GOT3 (cell line): Measurements from ENCODE around the gene NEUROD2.

Experiments used
- DNase-seq: peaks from one replicate; lab custom pipeline; 2025; ENCODE audit warnings: mixed read lengths; lab: John Stamatoyannopoulos, UW

The NEUROD2 gene

DNA sequence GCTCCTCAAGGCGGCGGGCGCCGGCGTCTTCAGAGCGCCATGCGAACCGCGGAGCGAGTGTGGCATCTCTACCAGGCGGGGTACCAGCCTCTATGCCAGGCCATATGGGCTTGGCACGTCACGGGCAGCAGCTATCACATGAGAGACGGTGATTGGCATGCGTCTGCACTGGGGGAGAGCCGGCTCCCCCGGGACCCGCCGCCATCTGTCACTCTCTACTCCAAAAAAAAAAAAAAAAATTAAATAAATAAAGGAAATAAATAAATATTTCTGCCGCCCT is at the start of gene NEUROD2:
NEUROD2 (minus strand) TSS at position 70 of the 280 bp plus-strand sequence. CDS start 1,321 bp downstream, outside the sequence.
- no peak for DNase-seq

DNA sequence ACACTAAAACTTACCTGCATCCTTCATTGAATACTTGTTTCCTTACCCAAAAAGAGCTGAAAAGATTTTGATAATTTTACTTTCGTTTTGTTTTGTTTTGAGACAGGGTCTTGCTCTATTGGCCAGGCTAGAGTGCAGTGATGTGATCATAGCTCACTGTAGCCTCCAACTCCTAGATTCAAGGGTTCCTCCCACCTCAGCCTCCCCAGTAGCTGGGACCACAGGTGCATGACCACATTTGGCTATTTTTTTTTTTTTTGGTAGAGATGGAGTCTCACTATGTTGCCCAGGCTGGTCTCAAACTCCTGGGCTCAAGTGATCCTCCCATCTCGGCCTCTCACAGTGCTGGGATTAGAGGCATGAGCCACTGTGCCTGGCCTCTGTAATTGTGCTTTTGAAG is 47.4 kb upstream of the NEUROD2 start:
- DNase-seq, result no peak

- DNase-seq, result no peak
Observed at GRCh38 chr17:39653662-39654331, 46.1 kb upstream of the NEUROD2 start.

- DNase-seq, result no peak
Observed at GRCh38 chr17:39653316-39653661, 45.6 kb upstream of the NEUROD2 start.

GRCh38 chr17:39652587-39653315 is 45.0 kb upstream of the NEUROD2 start:
- no peak for DNase-seq

DNA sequence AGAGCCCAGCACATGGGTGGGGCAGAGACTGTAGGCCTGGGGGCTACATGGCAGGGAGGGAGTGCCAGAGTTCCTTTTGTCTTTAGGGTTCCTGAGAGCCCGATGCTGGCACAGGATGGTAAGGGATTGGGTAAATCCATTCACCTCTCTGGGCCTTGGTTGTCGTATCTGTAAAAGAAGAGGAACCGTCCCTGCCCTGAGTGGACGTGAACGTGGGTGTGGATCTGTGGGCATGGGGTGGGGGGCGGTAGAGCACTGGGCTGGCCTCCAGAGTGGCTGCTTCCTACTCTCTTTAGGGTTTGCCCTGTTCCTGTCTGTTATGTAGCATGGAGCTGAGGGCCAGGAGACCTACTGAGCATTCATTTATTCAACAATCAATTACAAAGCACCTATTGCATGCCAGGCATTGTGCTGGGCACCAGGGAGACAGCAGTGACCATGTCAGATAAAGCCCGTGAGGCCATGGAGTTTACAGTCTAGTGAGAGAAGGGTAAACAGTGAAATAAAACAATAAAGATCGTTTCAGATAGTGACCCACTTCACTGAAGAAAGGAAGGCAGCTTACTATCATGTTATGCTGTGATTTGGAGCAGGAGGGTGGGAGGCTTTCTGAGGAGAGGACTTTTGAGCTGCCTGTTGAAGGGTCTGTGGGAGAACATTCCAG is 44.3 kb upstream of the NEUROD2 start:
- DNase-seq, result no peak

DNA sequence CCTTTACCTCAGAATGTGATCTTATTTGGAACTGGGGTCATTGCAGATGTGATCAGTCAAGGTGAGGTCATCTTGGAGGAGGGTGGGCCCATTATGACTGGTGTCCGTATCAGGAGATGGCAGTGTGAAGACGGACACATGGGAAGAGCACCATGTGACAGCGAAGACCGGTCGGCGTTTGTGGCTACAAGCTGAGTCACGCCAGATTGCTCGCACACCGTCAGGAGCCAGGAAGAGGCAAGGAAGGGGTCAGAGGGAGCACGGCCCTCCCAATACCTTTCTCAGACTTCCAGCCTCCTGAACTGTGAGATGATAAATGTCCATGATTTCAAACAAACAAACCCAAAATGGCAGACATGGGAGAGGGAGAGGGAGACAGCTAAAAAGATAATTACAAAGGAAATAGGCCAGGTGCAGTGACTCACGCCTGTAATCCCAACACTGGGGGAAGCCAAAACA is 42.4 kb upstream of the NEUROD2 start:
- no peak for DNase-seq

- no peak for DNase-seq
Observed at GRCh38 chr17:39648616-39649366, 41.1 kb upstream of the NEUROD2 start.

- no peak for DNase-seq
Observed at GRCh38 chr17:39647256-39647655, 39.5 kb upstream of the NEUROD2 start.

- DNase-seq, result no peak
Observed at GRCh38 chr17:39643271-39643670, 35.6 kb upstream of the NEUROD2 start.

- DNase-seq, result no peak
Observed at GRCh38 chr17:39642291-39643074, 34.8 kb upstream of the NEUROD2 start.

DNA sequence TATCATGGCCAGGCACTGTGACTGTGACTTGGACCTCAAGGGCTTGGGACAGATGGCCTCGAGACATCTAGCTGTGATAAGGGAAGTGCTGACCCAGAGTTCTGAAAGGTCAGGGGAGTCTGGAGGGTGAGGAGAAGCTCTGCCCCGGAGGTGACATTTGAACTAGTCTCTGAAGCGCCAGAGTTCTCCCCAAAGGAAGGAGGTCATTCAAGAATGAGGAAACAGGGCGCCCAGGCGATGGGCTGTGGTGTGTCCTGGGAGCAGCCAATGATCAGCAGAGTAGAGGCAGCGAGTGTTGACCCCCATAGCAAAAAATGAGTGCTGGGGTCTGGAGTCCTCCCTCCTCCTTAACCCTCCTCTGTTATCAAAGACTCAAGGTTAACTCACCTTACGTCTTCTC is 34.2 kb upstream of the NEUROD2 start:
- no peak for DNase-seq

DNA sequence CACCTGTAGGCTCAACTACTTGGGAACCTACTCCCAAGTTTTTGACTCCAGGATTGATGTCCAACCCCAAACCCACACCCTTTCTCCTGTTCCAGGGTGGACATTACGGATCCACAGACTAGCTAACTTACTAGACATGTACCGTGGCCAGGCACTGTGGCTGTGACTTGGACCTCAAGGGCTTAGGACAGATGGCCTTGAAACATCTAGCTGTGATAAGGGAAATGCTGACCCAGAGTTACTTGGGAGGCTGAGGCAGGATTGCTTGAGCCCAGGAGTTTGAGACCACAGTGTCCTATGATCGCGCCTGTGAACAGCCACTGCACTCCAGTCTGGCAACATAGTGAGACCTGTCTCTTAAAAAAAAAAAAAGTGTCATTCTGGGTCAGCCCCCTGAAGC is 33.4 kb upstream of the NEUROD2 start:
- no peak for DNase-seq

- DNase-seq, result no peak
Observed at GRCh38 chr17:39640591-39641031, 32.9 kb upstream of the NEUROD2 start.

DNA sequence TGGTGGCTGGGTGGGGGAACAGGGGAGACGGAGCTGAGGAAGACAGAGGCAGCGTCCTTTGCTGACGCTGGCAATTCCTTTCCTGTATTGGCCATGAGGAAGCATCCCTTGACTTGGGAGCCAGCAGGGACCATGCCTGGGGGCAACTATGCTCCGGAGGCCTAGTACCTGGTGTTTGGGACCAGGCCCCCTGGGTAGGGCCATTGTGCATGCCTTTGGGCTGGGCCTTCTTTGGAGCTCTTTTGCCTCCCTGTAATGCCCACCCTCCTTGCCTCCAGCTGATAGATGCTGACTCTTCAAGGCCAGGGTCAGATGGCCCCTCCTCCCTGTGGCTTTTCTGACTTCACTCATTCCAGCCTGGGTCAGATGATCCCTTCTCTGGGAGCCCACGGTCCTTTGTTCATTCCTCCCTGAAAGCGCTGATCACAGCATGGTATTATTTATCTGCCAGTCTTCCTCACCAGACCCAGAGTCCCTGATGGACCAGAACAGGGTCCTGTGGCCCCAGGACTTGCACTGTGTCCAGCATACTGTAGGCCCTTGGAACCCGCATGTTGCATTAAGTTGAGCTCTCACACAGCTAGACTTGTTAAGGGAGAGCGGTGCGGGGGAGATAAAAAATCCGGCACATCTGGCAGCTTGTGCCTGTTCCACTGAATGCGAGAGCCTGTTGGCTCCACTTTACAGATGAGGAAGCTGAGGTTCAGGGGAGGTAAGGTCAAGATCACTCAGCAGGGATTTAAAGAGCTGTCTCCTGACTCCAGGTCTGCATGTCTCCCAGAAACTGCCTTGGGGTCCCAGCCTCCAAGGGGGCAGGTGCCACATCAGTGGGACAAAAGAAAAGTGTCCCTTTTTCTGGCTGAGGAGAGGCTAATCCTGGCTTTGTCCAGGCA is 32.1 kb upstream of the NEUROD2 start:
- DNase-seq, result no peak

- DNase-seq, result no peak
Observed at GRCh38 chr17:39639043-39639442, 31.3 kb upstream of the NEUROD2 start.

GRCh38 chr17:39638317-39638716 is 30.6 kb upstream of the NEUROD2 start:
- DNase-seq, result no peak

DNA sequence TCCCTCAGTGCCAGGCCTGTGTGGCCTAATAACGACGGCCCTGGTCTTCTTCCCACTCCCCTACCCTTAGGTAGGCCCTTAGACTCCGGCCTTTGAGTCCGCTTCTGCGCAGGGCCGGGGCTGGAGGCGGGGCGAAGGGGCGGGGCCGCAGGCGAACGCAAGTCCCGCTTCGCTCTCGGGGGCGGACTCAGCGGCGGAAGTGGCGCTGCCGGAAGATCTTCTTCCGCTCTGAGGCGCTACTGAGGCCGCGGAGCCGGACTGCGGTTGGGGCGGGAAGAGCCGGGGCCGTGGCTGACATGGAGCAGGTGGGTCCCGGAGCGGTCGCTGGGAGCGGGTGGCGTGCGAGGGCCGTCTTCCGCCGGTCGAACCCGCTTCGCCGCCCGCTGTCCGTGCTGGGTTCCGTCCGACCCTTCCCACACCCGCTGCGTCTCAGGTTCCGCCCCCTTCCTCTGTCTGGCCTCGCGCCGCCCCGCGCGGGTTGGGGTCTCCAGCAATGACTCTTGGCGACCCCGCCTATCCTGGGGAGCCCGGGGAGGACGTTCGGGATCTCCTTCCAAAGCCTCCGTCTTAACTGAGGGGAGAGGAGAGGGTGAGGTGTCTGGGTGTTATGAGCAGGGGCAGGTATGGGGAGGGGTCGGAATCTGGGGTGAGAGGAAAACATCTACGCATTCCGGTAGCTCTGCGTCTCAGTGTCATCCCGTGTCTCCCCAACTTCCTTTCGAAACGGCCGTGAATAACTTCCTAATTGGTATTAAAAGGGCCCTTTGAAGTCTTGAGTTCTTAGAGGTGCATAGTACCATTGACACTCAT is 29.4 kb upstream of the NEUROD2 start, which contains the start of gene STARD3:
STARD3 (plus strand) TSS at position 218 of the 810 bp plus-strand sequence. CDS start 16,388 bp downstream, outside the sequence.
- peak; percentile 11 for DNase-seq

DNA sequence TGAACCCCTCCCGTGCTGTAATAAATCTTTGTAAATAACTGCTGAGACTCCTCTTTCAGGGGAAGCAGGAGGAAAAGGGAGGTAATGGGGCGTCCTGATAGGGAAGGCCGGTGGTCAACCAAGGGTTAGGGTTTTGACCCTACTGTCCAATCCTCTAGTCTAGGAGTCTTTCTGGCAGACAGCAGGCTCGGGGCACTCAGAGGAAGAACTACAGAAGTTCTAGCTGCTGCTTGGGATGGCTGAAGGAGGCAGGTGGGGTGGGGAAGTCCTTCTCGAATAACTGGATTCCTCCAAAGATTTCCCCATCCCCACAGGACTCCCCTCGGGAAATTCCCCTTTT is 28.8 kb upstream of the NEUROD2 start:
- no peak for DNase-seq
